K562 (cell line): ENCODE results near the gene PARD6A. TPM values are rescaled to one million over a fixed set of nuclear protein-coding genes. Genes with fewer than 3 reads are reported as not detected.

ENCODE experiments used
- ATAC-seq: fragments of 200-7000 bp; cut with Tn5 transposase; 3 replicates; pipeline ENCODE4 v1.9.1; 2020; ENCODE audit warnings: moderate library complexity
- BruUV-seq: library from RNA; stranded (reverse); fragments of 400-500 nt; replicated peaks from 2 replicates; lab custom pipeline; 2021; lab: Mats Ljungman, UMichigan
- CTCF ChIA-PET: fragments of 300-600 bp; formaldehyde crosslinking; extraction: SDS; loops from one replicate; lab custom pipeline; 2021; ENCODE audit warnings: low intra/inter-chr PET ratio; lab: Yijun Ruan, JAX
- POLR2A ChIA-PET: fragments of 300-600, 350-650 bp; sonication (Branson Sonifier 250); formaldehyde crosslinking; extraction: SDS; loops from one replicate; lab custom pipeline; 2021; ENCODE audit warnings: antibody characterized with exemption, inconsistent platforms; lab: Yijun Ruan, JAX
- DNase-seq, 4 experiments: peaks; one replicate each; pipeline versions ENCODE4 v3.0.0 to v3.0.0-alpha.2; 2011 to 2018; ENCODE audit warnings: low spot score in 3 of 4, mixed read lengths in 3 of 4; ENCODE audit errors: extremely low read depth in 1 of 4
- FAIRE-seq: peaks from 2 replicates; lab custom pipeline; 2011; peaks lifted over from hg19 to GRCh38; lab: Jason Lieb, UNC
- H2AFZ ChIP-seq: 2 replicates; pipeline ENCODE4 v1.6.0; 2011; ENCODE audit warnings: low read depth, low read length, control low read depth, inconsistent platforms
- H3K27ac ChIP-seq: fragments of 200-600 bp; 3 replicates; pipeline ENCODE4 v1.8.0; 2011; ENCODE audit warnings: low read depth, mild to moderate bottlenecking, control low read depth, inconsistent platforms, low read length, moderate library complexity, mixed read lengths; ENCODE audit errors: extremely low read depth
- H3K27me3 ChIP-seq, 2 experiments: fragments of 300-600 bp in 1 of 2; 2 replicates in 1 of 2; 3 replicates in 1 of 2; pipeline versions ENCODE4 v1.6.0 to v1.8.0; 2011; ENCODE audit warnings: inconsistent platforms in 2 of 2, low read length in 2 of 2, mild to moderate bottlenecking in 1 of 2, mixed read lengths in 1 of 2, moderate library complexity in 1 of 2; ENCODE audit not compliant: control insufficient read depth in 2 of 2, insufficient read depth in 2 of 2
- H3K36me3 ChIP-seq: fragments of 300-600 bp; 3 replicates; pipeline ENCODE4 v1.8.0; 2011; ENCODE audit warnings: mild to moderate bottlenecking, low read length, inconsistent platforms; ENCODE audit not compliant: control insufficient read depth, insufficient read depth
- H3K4me1 ChIP-seq, 2 experiments: fragments of 200-600 bp in 1 of 2; replicated peaks in 1 of 2; 2 replicates in 1 of 2; 3 replicates in 1 of 2; pipeline versions ENCODE4 v1.5.1 to v1.8.0; 2011; ENCODE audit warnings: inconsistent platforms in 2 of 2, low read length in 2 of 2, mild to moderate bottlenecking in 1 of 2, mixed read lengths in 1 of 2, moderate library complexity in 1 of 2; ENCODE audit not compliant: control insufficient read depth in 2 of 2, insufficient read depth in 2 of 2
- H3K4me2 ChIP-seq: 2 replicates; pipeline ENCODE4 v1.6.1; 2011; ENCODE audit warnings: low read length, control low read depth, inconsistent platforms, mixed read lengths; ENCODE audit not compliant: insufficient read depth
- H3K4me3 ChIP-seq: fragments of 200-600 bp; sonication (generic), shearing (Covaris generic); 2 replicates; pipeline ENCODE4 v1.5.1; 2016; ENCODE audit warnings: control low read depth, inconsistent platforms
- H3K79me2 ChIP-seq: fragments of 200-600 bp; 3 replicates; pipeline ENCODE4 v1.8.0; 2011; ENCODE audit warnings: low read length, inconsistent platforms; ENCODE audit not compliant: control insufficient read depth, insufficient read depth
- H3K9ac ChIP-seq, 2 experiments: 2 replicates each; pipeline versions ENCODE4 v1.6.0 to v1.6.1; 2011; ENCODE audit warnings: low read depth in 2 of 2, low read length in 2 of 2, control low read depth in 1 of 2, inconsistent platforms in 1 of 2, mild to moderate bottlenecking in 1 of 2, mixed read lengths in 1 of 2; ENCODE audit not compliant: insufficient read depth in 1 of 2
- H3K9me1 ChIP-seq: one replicate; pipeline ENCODE4 v1.6.0; 2011; ENCODE audit warnings: inconsistent platforms, mild to moderate bottlenecking, low read length, moderate library complexity; ENCODE audit not compliant: control insufficient read depth, insufficient read depth
- H3K9me3 ChIP-seq: replicated peaks from 2 replicates; pipeline ENCODE4 v1.5.1; 2011; ENCODE audit warnings: low read depth, low read length, inconsistent platforms; ENCODE audit not compliant: control insufficient read depth, insufficient read depth
- H4K20me1 ChIP-seq: replicated peaks from 2 replicates; pipeline ENCODE4 v1.6.1; 2011; ENCODE audit warnings: low read length, inconsistent platforms, mixed read lengths; ENCODE audit not compliant: control insufficient read depth, insufficient read depth
- MAFF ChIP-seq: IDR thresholded peaks from 2 replicates; pipeline ENCODE4 v1.6.1; 2012; ENCODE audit warnings: low read length, improper control_type of control experiment
- WGBS: fragments of 100-300 bp; shearing (Covaris generic); methylation state at CpG from one replicate; pipeline ENCODE4 v1.1.6; 2016; ENCODE audit warnings: low coverage, mixed read lengths; ENCODE audit not compliant: insufficient coverage; ENCODE audit errors: missing lambda C conversion rate; 5-methylcytosine and 5-hydroxymethylcytosine counted together
- in situ Hi-C: fragments of 300-500 bp; cut with MboI; formaldehyde crosslinking; loops from 4 replicates; pipeline ENCODE4 v1.15.0; 2018; ENCODE audit warnings: inconsistent platforms, mixed read lengths
- intact Hi-C: fragments of 100-400 bp; cut with micrococcal nuclease; formaldehyde crosslinking; loops from 2 replicates; pipeline ENCODE4 v1.14.2; 2022
- polyA plus RNA-seq, 8 experiments: library from polyadenylated mRNA; depleted of rRNA in 4 of 8; stranded (reverse) in 5 of 8; unstranded in 3 of 8; fragments of >200 nt; fragmentation: Nextera tagmentation in 2 of 8; fragmentation: Illumina TruSeq in 1 of 8; extraction: Ambion mirVana in 2 of 8; extraction: Trizol in 1 of 8; gene quantifications; 2 replicates each; pipeline versions ENCODE4 v1.2.1 to v1.2.3, GENCODE V29; 2011 to 2014; ENCODE audit warnings: inconsistent platforms in 1 of 8, missing spikeins in 1 of 8
- total RNA-seq, 7 experiments: library from RNA; depleted of rRNA in 6 of 7; stranded (reverse); fragments of >200 nt in 6 of 7; fragmentation: Illumina TruSeq in 2 of 7; extraction: Trizol in 2 of 7; gene quantifications; 2 replicates each; pipeline versions ENCODE4 v1.2.1 to v1.2.3, GENCODE V29; 2011 to 2021; ENCODE audit warnings: low replicate concordance in 1 of 7
- TF ChIP-seq, protein P1 (sequence below): fragments of 200-800 bp; sonication (Bioruptor generic); IDR thresholded peaks from 2 replicates; pipeline ENCODE4 v1.6.1; 2017; ENCODE audit warnings: missing genetic modification characterization, missing compliant biosample characterization
- TF ChIP-seq, protein P2 (sequence below): fragments of 450-650 bp; IDR thresholded peaks from 2 replicates; pipeline ENCODE4 v1.6.1; 2016; ENCODE audit warnings: mild to moderate bottlenecking, moderate library complexity

The PARD6A gene
- total and polyA plus RNA-seq, 9 of the 15 experiments (the other 6 are each of a cell fraction or from before 2014, with no cell fraction given) = 0.04 to 2.0 (median 0.44) TPM

- TF ChIP-seq, protein P1, sequence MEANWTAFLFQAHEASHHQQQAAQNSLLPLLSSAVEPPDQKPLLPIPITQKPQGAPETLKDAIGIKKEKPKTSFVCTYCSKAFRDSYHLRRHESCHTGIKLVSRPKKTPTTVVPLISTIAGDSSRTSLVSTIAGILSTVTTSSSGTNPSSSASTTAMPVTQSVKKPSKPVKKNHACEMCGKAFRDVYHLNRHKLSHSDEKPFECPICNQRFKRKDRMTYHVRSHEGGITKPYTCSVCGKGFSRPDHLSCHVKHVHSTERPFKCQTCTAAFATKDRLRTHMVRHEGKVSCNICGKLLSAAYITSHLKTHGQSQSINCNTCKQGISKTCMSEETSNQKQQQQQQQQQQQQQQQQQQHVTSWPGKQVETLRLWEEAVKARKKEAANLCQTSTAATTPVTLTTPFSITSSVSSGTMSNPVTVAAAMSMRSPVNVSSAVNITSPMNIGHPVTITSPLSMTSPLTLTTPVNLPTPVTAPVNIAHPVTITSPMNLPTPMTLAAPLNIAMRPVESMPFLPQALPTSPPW = no peak
These were observed 15.2 kb upstream of the PARD6A start (continued) for GRCh38 chr16:67645397-67646121.

- no peak for FAIRE-seq
- TF ChIP-seq, protein P2, sequence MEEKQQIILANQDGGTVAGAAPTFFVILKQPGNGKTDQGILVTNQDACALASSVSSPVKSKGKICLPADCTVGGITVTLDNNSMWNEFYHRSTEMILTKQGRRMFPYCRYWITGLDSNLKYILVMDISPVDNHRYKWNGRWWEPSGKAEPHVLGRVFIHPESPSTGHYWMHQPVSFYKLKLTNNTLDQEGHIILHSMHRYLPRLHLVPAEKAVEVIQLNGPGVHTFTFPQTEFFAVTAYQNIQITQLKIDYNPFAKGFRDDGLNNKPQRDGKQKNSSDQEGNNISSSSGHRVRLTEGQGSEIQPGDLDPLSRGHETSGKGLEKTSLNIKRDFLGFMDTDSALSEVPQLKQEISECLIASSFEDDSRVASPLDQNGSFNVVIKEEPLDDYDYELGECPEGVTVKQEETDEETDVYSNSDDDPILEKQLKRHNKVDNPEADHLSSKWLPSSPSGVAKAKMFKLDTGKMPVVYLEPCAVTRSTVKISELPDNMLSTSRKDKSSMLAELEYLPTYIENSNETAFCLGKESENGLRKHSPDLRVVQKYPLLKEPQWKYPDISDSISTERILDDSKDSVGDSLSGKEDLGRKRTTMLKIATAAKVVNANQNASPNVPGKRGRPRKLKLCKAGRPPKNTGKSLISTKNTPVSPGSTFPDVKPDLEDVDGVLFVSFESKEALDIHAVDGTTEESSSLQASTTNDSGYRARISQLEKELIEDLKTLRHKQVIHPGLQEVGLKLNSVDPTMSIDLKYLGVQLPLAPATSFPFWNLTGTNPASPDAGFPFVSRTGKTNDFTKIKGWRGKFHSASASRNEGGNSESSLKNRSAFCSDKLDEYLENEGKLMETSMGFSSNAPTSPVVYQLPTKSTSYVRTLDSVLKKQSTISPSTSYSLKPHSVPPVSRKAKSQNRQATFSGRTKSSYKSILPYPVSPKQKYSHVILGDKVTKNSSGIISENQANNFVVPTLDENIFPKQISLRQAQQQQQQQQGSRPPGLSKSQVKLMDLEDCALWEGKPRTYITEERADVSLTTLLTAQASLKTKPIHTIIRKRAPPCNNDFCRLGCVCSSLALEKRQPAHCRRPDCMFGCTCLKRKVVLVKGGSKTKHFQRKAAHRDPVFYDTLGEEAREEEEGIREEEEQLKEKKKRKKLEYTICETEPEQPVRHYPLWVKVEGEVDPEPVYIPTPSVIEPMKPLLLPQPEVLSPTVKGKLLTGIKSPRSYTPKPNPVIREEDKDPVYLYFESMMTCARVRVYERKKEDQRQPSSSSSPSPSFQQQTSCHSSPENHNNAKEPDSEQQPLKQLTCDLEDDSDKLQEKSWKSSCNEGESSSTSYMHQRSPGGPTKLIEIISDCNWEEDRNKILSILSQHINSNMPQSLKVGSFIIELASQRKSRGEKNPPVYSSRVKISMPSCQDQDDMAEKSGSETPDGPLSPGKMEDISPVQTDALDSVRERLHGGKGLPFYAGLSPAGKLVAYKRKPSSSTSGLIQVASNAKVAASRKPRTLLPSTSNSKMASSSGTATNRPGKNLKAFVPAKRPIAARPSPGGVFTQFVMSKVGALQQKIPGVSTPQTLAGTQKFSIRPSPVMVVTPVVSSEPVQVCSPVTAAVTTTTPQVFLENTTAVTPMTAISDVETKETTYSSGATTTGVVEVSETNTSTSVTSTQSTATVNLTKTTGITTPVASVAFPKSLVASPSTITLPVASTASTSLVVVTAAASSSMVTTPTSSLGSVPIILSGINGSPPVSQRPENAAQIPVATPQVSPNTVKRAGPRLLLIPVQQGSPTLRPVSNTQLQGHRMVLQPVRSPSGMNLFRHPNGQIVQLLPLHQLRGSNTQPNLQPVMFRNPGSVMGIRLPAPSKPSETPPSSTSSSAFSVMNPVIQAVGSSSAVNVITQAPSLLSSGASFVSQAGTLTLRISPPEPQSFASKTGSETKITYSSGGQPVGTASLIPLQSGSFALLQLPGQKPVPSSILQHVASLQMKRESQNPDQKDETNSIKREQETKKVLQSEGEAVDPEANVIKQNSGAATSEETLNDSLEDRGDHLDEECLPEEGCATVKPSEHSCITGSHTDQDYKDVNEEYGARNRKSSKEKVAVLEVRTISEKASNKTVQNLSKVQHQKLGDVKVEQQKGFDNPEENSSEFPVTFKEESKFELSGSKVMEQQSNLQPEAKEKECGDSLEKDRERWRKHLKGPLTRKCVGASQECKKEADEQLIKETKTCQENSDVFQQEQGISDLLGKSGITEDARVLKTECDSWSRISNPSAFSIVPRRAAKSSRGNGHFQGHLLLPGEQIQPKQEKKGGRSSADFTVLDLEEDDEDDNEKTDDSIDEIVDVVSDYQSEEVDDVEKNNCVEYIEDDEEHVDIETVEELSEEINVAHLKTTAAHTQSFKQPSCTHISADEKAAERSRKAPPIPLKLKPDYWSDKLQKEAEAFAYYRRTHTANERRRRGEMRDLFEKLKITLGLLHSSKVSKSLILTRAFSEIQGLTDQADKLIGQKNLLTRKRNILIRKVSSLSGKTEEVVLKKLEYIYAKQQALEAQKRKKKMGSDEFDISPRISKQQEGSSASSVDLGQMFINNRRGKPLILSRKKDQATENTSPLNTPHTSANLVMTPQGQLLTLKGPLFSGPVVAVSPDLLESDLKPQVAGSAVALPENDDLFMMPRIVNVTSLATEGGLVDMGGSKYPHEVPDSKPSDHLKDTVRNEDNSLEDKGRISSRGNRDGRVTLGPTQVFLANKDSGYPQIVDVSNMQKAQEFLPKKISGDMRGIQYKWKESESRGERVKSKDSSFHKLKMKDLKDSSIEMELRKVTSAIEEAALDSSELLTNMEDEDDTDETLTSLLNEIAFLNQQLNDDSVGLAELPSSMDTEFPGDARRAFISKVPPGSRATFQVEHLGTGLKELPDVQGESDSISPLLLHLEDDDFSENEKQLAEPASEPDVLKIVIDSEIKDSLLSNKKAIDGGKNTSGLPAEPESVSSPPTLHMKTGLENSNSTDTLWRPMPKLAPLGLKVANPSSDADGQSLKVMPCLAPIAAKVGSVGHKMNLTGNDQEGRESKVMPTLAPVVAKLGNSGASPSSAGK = no peak
- TF ChIP-seq MAFF = no peak
These were observed 13.6 kb upstream of the PARD6A start for GRCh38 chr16:67647111-67647651.

More at GRCh38 chr16:67647111-67647651, 13.6 kb upstream of the PARD6A start:
- Histone ChIP-seq H2AFZ (no peak overlapping the region), H3K9me3 (no peaks in the 10 kb centered on the region), H3K4me2 (no peak overlapping the region), H3K27ac (no peak overlapping the region), H3K27me3 (peaks cover 8 to 53% of the 10 kb centered on the region in 2 experiments; a peak in 4 of 5 replicates), H3K4me1 (peaks cover 0 to 55% of the 10 kb centered on the region in 2 experiments; a peak in 3 of 5 replicates), H3K4me3 (no peak overlapping the region), H3K9me1 (no peaks in the 10 kb centered on the region), H4K20me1 (peaks cover 7% of the 10 kb centered on the region; the same call in 1 of the 2 replicates), H3K36me3 (no peaks in the 10 kb centered on the region), H3K79me2 (no peaks in the 10 kb centered on the region), H3K9ac (no peak overlapping the region)
- WGBS = 11% methylated on average over 12 of the region's 15 CpGs
- no TSS peak for BruUV-seq
- ATAC-seq (no peak), DNase-seq (no peak)
- intact Hi-C loops = no loop called here
- ChIA-PET CTCF (no interaction called here), POLR2A (interaction anchor here (0.7 to 1.1 kb wide), 4 partner anchors 9 to 405 kb away, joined by 3 to 4 read pairs (median 3); no protein-coding TSS in a partner anchor)
- in situ Hi-C loops = no loop called here
